Hepatocyte (in vitro differentiated cells): ENCODE results near the gene MBNL1. TPM values are rescaled to one million over a fixed set of nuclear protein-coding genes. Genes with fewer than 3 reads are reported as not detected.

Source experiments
- DNase-seq: peaks from one replicate; pipeline ENCODE4 v3.0.0-alpha.2; 2016; ENCODE audit warnings: low spot score
- H2AFZ ChIP-seq: fragments of 200-600 bp; sonication (generic); 2 replicates; pipeline ENCODE4 v1.6.0; 2016; ENCODE audit warnings: antibody characterized with exemption, mild to moderate bottlenecking
- H3K27ac ChIP-seq: fragments of 200-600 bp; sonication (generic); 2 replicates; pipeline ENCODE4 v1.5.1; 2016; ENCODE audit warnings: mild to moderate bottlenecking
- H3K27me3 ChIP-seq: fragments of 200-600 bp; sonication (generic); 2 replicates; pipeline ENCODE4 v1.6.1; 2016
- H3K36me3 ChIP-seq: fragments of 200-600 bp; sonication (generic); replicated peaks from 2 replicates; pipeline ENCODE4 v1.5.1; 2016; ENCODE audit warnings: low read depth; ENCODE audit not compliant: insufficient read depth
- H3K4me1 ChIP-seq: fragments of 200-600 bp; sonication (generic); 2 replicates; pipeline ENCODE4 v1.5.1; 2016; ENCODE audit warnings: mild to moderate bottlenecking, moderate library complexity; ENCODE audit not compliant: insufficient read depth
- H3K4me2 ChIP-seq: fragments of 200-600 bp; sonication (generic); 2 replicates; pipeline ENCODE4 v1.6.0; 2016
- H3K4me3 ChIP-seq: fragments of 200-600 bp; sonication (generic); 2 replicates; pipeline ENCODE4 v1.5.1; 2016; ENCODE audit warnings: mild to moderate bottlenecking
- H3K79me2 ChIP-seq: fragments of 200-600 bp; sonication (generic); 2 replicates; pipeline ENCODE4 v1.6.0; 2017; ENCODE audit warnings: mild to moderate bottlenecking
- H3K9me2 ChIP-seq: fragments of 200-600 bp; sonication (generic); replicated peaks from 2 replicates; pipeline ENCODE4 v1.6.0; 2017; ENCODE audit warnings: mild to moderate bottlenecking; ENCODE audit not compliant: insufficient read depth
- H3K9me3 ChIP-seq: fragments of 200-600 bp; sonication (generic); 2 replicates; pipeline ENCODE4 v1.5.1; 2016; ENCODE audit warnings: low read depth, mild to moderate bottlenecking
- H4K20me1 ChIP-seq: fragments of 200-600 bp; sonication (generic); 2 replicates; pipeline ENCODE4 v1.6.0; 2016; ENCODE audit warnings: mild to moderate bottlenecking; ENCODE audit not compliant: insufficient read depth, poor library complexity, severe bottlenecking
- EZH2 ChIP-seq: fragments of 200-600 bp; sonication (generic); IDR thresholded peaks from 2 replicates; pipeline ENCODE4 v1.6.1; 2016; ENCODE audit warnings: antibody characterized with exemption, mild to moderate bottlenecking, borderline replicate concordance
- EZH2phosphoT487 ChIP-seq: fragments of 200-600 bp; sonication (generic); IDR thresholded peaks from one replicate; pipeline ENCODE4 v1.6.1; 2018; ENCODE audit warnings: antibody characterized with exemption, mild to moderate bottlenecking, low read depth, moderate library complexity; ENCODE audit not compliant: unreplicated experiment, severe bottlenecking
- WGBS: methylation state at CpG from one replicate; pipeline ENCODE4 v1.1.6; 2016; ENCODE audit warnings: low lambda C conversion rate; ENCODE audit errors: missing lambda C conversion rate; 5-methylcytosine and 5-hydroxymethylcytosine counted together
- polyA plus RNA-seq: library from polyadenylated mRNA; unstranded; fragments of >200 nt; fragmentation: Nextera tagmentation; extraction: Ambion mirVana; gene quantifications from 2 replicates; pipeline ENCODE4 v1.2.1, GENCODE V29; 2016
- total RNA-seq: library from RNA; depleted of rRNA; stranded (reverse); fragments of >200 nt; gene quantifications from 2 replicates; pipeline ENCODE4 v1.2.3, GENCODE V29; 2014
- TF ChIP-seq, protein P1 (sequence below): fragments of 200-600 bp; sonication (generic); IDR thresholded peaks from 2 replicates; pipeline ENCODE4 v1.5.1; 2016; ENCODE audit warnings: antibody characterized with exemption, mild to moderate bottlenecking; ENCODE audit not compliant: poor library complexity

Gene MBNL1
- total and polyA plus RNA-seq, 2 experiments from 2014 or later: 20.5 to 104 TPM

- Histone ChIP-seq H3K79me2 (no peaks in the 10 kb centered on the region), H3K4me2 (no peak overlapping the region), H3K9me3 (no peaks in the 10 kb centered on the region), H3K36me3 (no peaks in the 10 kb centered on the region), H4K20me1 (no peaks in the 10 kb centered on the region), H3K9me2 (no peaks in the 10 kb centered on the region), H3K27ac (no peak overlapping the region), H2AFZ (no peak overlapping the region), H3K4me3 (no peak overlapping the region), H3K27me3 (no peaks in the 10 kb centered on the region), H3K4me1 (no peaks in the 10 kb centered on the region)
- no peak for DNase-seq
- 54% methylated on average over 2 of the region's 2 CpGs for WGBS
- TF ChIP-seq, protein P1, sequence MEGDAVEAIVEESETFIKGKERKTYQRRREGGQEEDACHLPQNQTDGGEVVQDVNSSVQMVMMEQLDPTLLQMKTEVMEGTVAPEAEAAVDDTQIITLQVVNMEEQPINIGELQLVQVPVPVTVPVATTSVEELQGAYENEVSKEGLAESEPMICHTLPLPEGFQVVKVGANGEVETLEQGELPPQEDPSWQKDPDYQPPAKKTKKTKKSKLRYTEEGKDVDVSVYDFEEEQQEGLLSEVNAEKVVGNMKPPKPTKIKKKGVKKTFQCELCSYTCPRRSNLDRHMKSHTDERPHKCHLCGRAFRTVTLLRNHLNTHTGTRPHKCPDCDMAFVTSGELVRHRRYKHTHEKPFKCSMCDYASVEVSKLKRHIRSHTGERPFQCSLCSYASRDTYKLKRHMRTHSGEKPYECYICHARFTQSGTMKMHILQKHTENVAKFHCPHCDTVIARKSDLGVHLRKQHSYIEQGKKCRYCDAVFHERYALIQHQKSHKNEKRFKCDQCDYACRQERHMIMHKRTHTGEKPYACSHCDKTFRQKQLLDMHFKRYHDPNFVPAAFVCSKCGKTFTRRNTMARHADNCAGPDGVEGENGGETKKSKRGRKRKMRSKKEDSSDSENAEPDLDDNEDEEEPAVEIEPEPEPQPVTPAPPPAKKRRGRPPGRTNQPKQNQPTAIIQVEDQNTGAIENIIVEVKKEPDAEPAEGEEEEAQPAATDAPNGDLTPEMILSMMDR: no peak
- TF ChIP-seq EZH2 (no peak), EZH2phosphoT487 (no peak)
These were observed 43.5 kb upstream of the MBNL1 start for GRCh38 chr3:152225201-152225600.

- DNase-seq: no peak
- H3K9me3 ChIP-seq: no peaks in the 10 kb centered on the region
- H3K4me3 ChIP-seq: no peak overlapping the region
- WGBS: 94% methylated on average over 2 of the region's 2 CpGs
- no peak overlapping the region for H3K4me2 ChIP-seq
- H3K27me3 ChIP-seq: no peaks in the 10 kb centered on the region
- no peak for TF ChIP-seq EZH2phosphoT487
- no peak overlapping the region for H2AFZ ChIP-seq
- H4K20me1 ChIP-seq: no peaks in the 10 kb centered on the region
- H3K36me3 ChIP-seq: no peaks in the 10 kb centered on the region
- no peak overlapping the region for H3K27ac ChIP-seq
- H3K9me2 ChIP-seq: no peaks in the 10 kb centered on the region
- no peaks in the 10 kb centered on the region for H3K4me1 ChIP-seq
- H3K79me2 ChIP-seq: no peaks in the 10 kb centered on the region
These were observed 42.6 kb upstream of the MBNL1 start for GRCh38 chr3:152226176-152226575.

- H3K36me3 ChIP-seq: no peaks in the 10 kb centered on the region
- no peaks in the 10 kb centered on the region for H3K9me3 ChIP-seq
- no peak overlapping the region for H2AFZ ChIP-seq
- no peak overlapping the region for H3K4me3 ChIP-seq
- H3K4me2 ChIP-seq: no peak overlapping the region
- WGBS: 87% methylated on average over 2 of the region's 2 CpGs
- H3K4me1 ChIP-seq: no peaks in the 10 kb centered on the region
- no peaks in the 10 kb centered on the region for H4K20me1 ChIP-seq
- H3K27me3 ChIP-seq: no peaks in the 10 kb centered on the region
- H3K79me2 ChIP-seq: no peaks in the 10 kb centered on the region
- H3K27ac ChIP-seq: no peak overlapping the region
- DNase-seq: no peak
- no peaks in the 10 kb centered on the region for H3K9me2 ChIP-seq
- no peak for TF ChIP-seq EZH2
- TF ChIP-seq, protein P1: no peak
- no peak for TF ChIP-seq EZH2phosphoT487
These were observed 41.7 kb upstream of the MBNL1 start for GRCh38 chr3:152227027-152227426.

DNA sequence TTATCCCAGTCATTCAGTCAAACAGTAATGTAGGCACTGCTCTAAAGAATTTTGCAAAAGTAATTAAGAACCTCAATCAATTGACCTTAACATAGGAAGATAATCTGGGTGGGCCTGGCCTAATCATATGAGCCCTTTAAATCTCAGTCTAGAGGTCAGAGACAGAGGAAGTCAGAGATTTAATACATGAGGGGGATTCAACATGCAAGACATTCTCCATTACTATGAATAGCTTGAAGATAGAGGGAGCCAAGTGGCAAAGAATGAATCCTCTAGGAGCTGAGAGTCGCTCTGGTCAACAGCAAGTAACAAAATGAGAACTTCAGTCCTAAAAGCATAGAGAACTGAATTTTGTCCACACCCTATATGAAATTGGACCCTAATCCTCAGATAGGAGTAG lies 39.0 kb upstream of the MBNL1 start:
- Histone ChIP-seq H3K9me3 (no peaks in the 10 kb centered on the region), H3K9me2 (no peaks in the 10 kb centered on the region), H3K4me1 (no peaks in the 10 kb centered on the region), H3K4me3 (no peak overlapping the region), H3K36me3 (no peaks in the 10 kb centered on the region), H3K27ac (no peak overlapping the region), H2AFZ (no peak overlapping the region), H3K4me2 (no peak overlapping the region), H3K27me3 (no peaks in the 10 kb centered on the region), H4K20me1 (no peaks in the 10 kb centered on the region), H3K79me2 (no peaks in the 10 kb centered on the region)
- WGBS: 72% methylated on average over 1 of the region's 1 CpG
- TF ChIP-seq, protein P1: no peak
- TF ChIP-seq EZH2phosphoT487: no peak
- TF ChIP-seq EZH2: no peak
- no peak for DNase-seq
